GM13977 (cell line): ENCODE data around the gene ADCYAP1R1.

Experiments used
- DNase-seq: peaks from one replicate; pipeline ENCODE4 v3.0.0; 2012; ENCODE audit warnings: low spot score
- in situ Hi-C: fragments of 300-500 bp; cut with MboI; formaldehyde crosslinking; loops from one replicate; pipeline ENCODE4 v1.12.0; 2022; ENCODE audit warnings: low sequenced_read_pairs, low pct_unique_long_range_greater_than_20kb, mixed read lengths, inconsistent platforms; ENCODE audit not compliant: unreplicated experiment
- TF ChIP-seq, protein P1 (sequence below): IDR thresholded peaks from 2 replicates; pipeline ENCODE4 v1.5.1; 2012; ENCODE audit warnings: mild to moderate bottlenecking, control low read depth; ENCODE audit not compliant: insufficient read depth; ENCODE audit errors: extremely low read depth, missing control alignments

The ADCYAP1R1 gene

DNA sequence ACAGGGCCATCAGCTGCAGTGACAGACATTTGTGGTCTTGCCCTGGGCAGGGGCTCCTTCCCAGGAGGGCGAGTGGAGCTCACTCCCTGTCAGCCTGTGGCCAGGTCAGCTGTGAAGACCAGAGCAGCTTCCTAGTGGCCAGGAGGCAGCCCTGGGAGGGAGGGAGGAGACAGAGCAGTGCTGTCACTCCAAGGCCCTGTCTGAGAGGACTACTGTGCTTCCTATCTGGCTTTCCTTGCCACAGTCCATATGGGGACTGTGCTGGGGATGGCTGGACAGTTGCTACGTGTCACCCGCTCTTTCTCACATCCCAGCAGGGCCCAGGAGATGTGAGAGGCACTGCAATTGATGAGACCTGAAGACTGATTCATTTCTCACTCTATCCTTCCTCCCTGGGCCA is 15.2 kb upstream of the ADCYAP1R1 start:
- TF ChIP-seq, protein P1, sequence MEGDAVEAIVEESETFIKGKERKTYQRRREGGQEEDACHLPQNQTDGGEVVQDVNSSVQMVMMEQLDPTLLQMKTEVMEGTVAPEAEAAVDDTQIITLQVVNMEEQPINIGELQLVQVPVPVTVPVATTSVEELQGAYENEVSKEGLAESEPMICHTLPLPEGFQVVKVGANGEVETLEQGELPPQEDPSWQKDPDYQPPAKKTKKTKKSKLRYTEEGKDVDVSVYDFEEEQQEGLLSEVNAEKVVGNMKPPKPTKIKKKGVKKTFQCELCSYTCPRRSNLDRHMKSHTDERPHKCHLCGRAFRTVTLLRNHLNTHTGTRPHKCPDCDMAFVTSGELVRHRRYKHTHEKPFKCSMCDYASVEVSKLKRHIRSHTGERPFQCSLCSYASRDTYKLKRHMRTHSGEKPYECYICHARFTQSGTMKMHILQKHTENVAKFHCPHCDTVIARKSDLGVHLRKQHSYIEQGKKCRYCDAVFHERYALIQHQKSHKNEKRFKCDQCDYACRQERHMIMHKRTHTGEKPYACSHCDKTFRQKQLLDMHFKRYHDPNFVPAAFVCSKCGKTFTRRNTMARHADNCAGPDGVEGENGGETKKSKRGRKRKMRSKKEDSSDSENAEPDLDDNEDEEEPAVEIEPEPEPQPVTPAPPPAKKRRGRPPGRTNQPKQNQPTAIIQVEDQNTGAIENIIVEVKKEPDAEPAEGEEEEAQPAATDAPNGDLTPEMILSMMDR = no peak
- in situ Hi-C loops = no loop called here
- no peak for DNase-seq

DNA sequence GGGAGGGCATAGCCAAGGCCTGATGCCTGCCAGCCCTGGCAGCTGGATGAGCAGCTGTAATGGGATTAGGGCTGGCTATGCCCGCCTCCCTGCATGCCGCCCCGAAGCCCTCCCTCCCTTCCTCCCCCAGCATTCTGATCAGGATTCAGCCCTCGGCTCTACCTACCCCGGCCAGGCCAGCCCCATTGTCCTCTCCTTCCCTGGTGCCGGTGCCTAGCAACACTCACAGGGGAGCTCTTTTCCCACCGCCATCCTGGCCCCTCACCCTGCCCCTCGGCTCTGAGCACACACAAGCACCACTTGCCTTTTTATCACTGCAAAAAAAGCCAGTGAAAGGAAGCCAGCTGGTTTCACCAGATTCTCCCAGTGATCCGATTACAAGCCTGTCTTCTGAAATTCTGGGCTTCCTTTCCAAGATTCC is 9.0 kb upstream of the ADCYAP1R1 start:
- DNase-seq = no peak
- TF ChIP-seq, protein P1 = no peak
- in situ Hi-C loops = no loop called here

DNA sequence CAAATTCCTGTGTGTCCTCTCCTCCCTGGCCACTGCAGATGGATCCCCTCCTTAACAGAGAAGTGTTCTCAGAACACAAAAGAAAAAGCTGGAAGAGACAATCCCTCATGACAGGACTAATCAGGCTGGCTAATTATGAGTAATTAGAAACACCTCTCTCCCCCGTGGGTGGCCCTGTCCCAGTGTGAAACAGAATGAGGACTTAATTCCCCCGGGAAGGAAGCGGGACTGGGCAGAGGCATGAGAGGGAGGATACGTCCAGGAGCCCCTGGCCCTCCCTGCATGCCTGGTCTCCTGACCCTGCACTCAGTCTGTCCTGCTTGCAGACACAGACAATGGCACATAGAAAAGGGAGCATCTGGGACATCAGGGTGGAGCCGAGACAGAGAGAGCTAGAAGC is 7.6 kb upstream of the ADCYAP1R1 start:
- in situ Hi-C loops = no loop called here
- no peak for DNase-seq
- TF ChIP-seq, protein P1 = no peak

DNA sequence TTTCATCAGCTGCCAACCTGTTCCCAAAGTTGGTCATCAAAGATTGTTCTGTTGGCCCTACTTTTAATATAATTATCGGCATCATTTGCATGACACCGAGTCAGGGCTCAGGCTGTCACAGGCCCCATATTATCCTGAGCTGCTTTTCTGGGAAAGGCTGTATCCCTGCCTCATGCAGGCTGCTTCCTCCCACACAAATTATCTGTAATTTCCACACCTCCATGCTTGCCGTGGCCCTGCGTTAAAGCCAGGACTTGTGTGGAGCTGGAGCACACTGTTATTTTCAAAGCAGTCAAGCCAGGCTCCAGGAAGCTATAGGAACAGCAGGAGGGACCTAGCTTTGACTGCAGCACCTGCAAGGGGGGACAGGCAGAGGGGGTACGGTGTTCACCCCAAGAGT is 5.4 kb upstream of the ADCYAP1R1 start:
- no peak for DNase-seq
- in situ Hi-C loops = no loop called here
- TF ChIP-seq, protein P1 = no peak

DNA sequence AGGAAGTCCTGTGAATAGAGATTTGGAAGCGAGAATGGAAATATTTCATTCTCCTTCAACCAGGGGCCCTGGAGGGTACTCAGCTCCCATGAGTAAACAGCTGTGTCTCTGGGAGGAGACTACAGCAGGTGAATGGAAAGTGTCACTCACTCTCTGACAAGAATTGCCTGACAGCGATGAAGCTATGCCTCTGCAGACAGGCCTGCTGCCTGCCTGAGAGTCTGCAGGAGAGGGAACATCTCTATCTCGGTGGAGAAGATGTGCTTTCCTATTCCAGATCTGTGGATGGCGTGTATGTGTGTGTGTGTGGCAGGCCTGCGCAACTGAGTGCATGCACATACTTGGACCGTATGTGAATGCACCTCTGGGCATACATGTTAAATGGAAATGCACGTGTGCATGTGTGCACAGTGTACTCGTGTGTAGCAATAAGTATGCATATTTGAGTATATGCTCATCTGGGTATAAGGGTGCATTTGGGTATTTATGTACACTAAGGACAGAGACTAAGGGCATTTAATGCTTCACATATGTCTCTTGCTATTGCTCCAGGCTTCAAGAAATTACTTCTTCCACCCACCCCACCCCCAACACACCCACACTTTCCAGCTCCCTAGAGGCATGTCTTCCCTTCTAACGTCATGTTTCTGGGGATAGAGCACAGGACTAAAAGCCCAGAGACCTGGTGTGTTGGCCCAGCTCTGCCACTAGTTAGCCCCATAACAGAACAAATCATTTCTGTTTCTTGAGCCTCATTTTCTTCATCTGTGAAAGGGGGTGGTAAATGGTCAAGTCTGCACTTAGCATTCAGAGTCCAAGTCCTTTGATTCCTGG is 4.6 kb upstream of the ADCYAP1R1 start:
- in situ Hi-C loops = no loop called here
- TF ChIP-seq, protein P1 = no peak
- no peak for DNase-seq

DNA sequence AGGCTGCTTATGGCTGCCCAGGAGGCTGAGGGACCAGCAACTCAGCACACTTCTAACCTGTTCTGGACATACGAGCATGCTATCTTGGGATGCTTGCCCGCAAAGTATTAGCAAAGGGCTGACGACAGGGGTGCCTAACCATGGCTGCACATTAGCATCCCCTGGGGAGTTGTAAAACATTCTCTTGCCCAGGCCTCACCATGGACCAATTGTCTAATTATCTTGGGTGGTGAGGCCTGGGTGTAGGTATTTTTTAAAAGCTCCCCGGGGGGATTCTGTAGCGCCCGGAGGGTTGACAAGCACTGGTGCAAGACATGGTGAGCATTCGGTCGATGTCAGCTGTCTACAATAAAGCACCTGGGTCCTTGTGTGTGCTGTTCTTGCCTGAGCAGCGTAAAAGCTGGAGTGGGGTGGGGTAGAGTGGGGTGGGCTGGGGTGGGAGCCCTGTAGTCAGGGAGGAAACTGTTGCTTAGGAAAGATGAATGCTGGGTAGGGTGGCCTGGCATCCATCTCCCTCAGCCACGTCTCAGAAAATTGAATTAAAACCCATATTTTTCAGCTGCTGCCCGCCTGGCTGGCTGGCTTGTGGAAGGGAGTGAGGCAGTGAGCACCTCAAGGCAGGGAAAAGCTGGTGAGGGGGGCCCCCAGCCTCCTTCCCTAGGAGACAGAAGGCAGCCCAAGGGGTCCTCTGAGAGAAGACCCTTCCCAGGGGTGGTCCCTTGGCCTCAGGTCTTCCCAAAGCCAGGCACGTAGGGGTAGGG is 2.9 kb upstream of the ADCYAP1R1 start:
- TF ChIP-seq, protein P1 = no peak
- DNase-seq = no peak
- in situ Hi-C loops = no loop called here
